Suprapubic skin (tissue), 4 donors: Measurements from ENCODE around the gene SEMA6C. TPM values are rescaled to one million over a fixed set of nuclear protein-coding genes. Genes with fewer than 3 reads are reported as not detected.

Experiments
- DNase-seq, 2 donors: peaks; one replicate each; pipeline ENCODE4 v3.0.0-alpha.2; 2019; ENCODE audit warnings: low spot score in 2 of 2
- H3K27ac ChIP-seq: fragments of 200-600 bp; sonication (generic); one replicate; pipeline ENCODE4 v1.5.1; 2019
- H3K27me3 ChIP-seq: fragments of 200-600 bp; sonication (generic); one replicate; pipeline ENCODE4 v1.5.1; 2019
- H3K36me3 ChIP-seq: fragments of 200-600 bp; sonication (generic); one replicate; pipeline ENCODE4 v1.5.1; 2019
- H3K4me1 ChIP-seq: fragments of 200-600 bp; sonication (generic); one replicate; pipeline ENCODE4 v1.5.1; 2019
- H3K4me3 ChIP-seq: fragments of 200-600 bp; sonication (generic); one replicate; pipeline ENCODE4 v1.5.1; 2019; ENCODE audit warnings: mild to moderate bottlenecking
- H3K9me3 ChIP-seq: fragments of 200-600 bp; sonication (generic); one replicate; pipeline ENCODE4 v1.5.1; 2019
- CTCF ChIP-seq, 2 donors: fragments of 200-600 bp in 1 of 2; fragments of 450-650 bp in 1 of 2; sonication (generic) in 1 of 2; IDR thresholded peaks; one replicate each; pipeline ENCODE4 v1.5.1; 2016 to 2019; ENCODE audit warnings: antibody characterized with exemption in 2 of 2, mild to moderate bottlenecking in 1 of 2, moderate library complexity in 1 of 2
- EP300 ChIP-seq: sonication (generic); formaldehyde crosslinking; IDR thresholded peaks from one replicate; pipeline ENCODE4 v1.6.1; 2017; ENCODE audit warnings: antibody characterized with exemption
- POLR2A ChIP-seq, 2 donors: fragments of 450-650 bp; IDR thresholded peaks; one replicate each; pipeline ENCODE4 v1.6.1; 2017; ENCODE audit warnings: antibody characterized with exemption in 2 of 2, mild to moderate bottlenecking in 2 of 2, moderate library complexity in 2 of 2
- POLR2AphosphoS5 ChIP-seq, 3 donors: sonication (generic); formaldehyde crosslinking; IDR thresholded peaks; one replicate each; pipeline ENCODE4 v1.6.1; 2017; ENCODE audit warnings: antibody characterized with exemption in 3 of 3
- WGBS: methylation state at CpG from one replicate; pipeline ENCODE4 v1.1.5; 2018; 5-methylcytosine and 5-hydroxymethylcytosine counted together
- total RNA-seq, 4 donors: library from RNA; depleted of rRNA; stranded (reverse); fragments of >200 nt; gene quantifications; one replicate each; pipeline ENCODE4 v1.1.0, GENCODE V29; 2016

Gene SEMA6C
- total RNA-seq, 4 donors from 2014 or later: 5.5 to 19.0 (median 14.9) TPM

- Histone ChIP-seq H3K27me3 (no peaks in the 10 kb centered on the region), H3K4me3 (no peak overlapping the region), H3K9me3 (no peaks in the 10 kb centered on the region), H3K36me3 (peaks cover 14% of the 10 kb centered on the region), H3K4me1 (no peaks in the 10 kb centered on the region), H3K27ac (no peak overlapping the region)
- 82% methylated on average over 5 of the region's 5 CpGs for WGBS
- peak; percentile 13 to 35 for DNase-seq
- TF ChIP-seq EP300: no peak
- TF ChIP-seq POLR2A (IDR thresholded peaks at IDR 0.05): no peak
- TF ChIP-seq POLR2AphosphoS5 (IDR thresholded peaks at IDR 0.05): no peak
- no peak for TF ChIP-seq CTCF (IDR thresholded peaks at IDR 0.05)
Observed at GRCh38 chr1:151124763-151125403, 21.5 kb downstream of the SEMA6C start.

GRCh38 chr1:151113877-151114276 lies 32.6 kb downstream of the SEMA6C start:
- H3K4me3 ChIP-seq: no peak overlapping the region
- H3K4me1 ChIP-seq: no peaks in the 10 kb centered on the region
- H3K9me3 ChIP-seq: no peaks in the 10 kb centered on the region
- no peak for TF ChIP-seq POLR2AphosphoS5 (IDR thresholded peaks at IDR 0.05)
- no peak for TF ChIP-seq EP300
- TF ChIP-seq CTCF (IDR thresholded peaks at IDR 0.05): no peak
- no peak for TF ChIP-seq POLR2A (IDR thresholded peaks at IDR 0.05)
- H3K27me3 ChIP-seq: no peaks in the 10 kb centered on the region
- H3K27ac ChIP-seq: no peak overlapping the region
- no peak for DNase-seq
- 98% methylated on average over 5 of the region's 5 CpGs for WGBS
- H3K36me3 ChIP-seq: peaks cover 46% of the 10 kb centered on the region

GRCh38 chr1:151108331-151108730 lies 38.1 kb downstream of the SEMA6C start:
- peak in 1 of 2 donors; percentile 15 for DNase-seq
- no peaks in the 10 kb centered on the region for H3K9me3 ChIP-seq
- H3K4me1 ChIP-seq: no peaks in the 10 kb centered on the region
- TF ChIP-seq CTCF (IDR thresholded peaks at IDR 0.05): no peak
- TF ChIP-seq POLR2AphosphoS5 (IDR thresholded peaks at IDR 0.05): no peak
- no peak for TF ChIP-seq EP300
- TF ChIP-seq POLR2A (IDR thresholded peaks at IDR 0.05): no peak
- no peak overlapping the region for H3K4me3 ChIP-seq
- no peak overlapping the region for H3K27ac ChIP-seq
- H3K36me3 ChIP-seq: peaks cover 41% of the 10 kb centered on the region
- no peaks in the 10 kb centered on the region for H3K27me3 ChIP-seq
- WGBS: 92% methylated on average over 5 of the region's 5 CpGs

GRCh38 chr1:151106894-151107293 lies 39.5 kb downstream of the SEMA6C start:
- 52% methylated on average over 2 of the region's 2 CpGs for WGBS
- TF ChIP-seq POLR2AphosphoS5 (IDR thresholded peaks at IDR 0.05) (no peak), EP300 (no peak), CTCF (IDR thresholded peaks at IDR 0.05) (no peak), POLR2A (IDR thresholded peaks at IDR 0.05) (no peak)
- DNase-seq: no peak
- H3K4me1 ChIP-seq: no peaks in the 10 kb centered on the region
- H3K36me3 ChIP-seq: peaks cover 45% of the 10 kb centered on the region
- H3K4me3 ChIP-seq: no peak overlapping the region
- H3K27ac ChIP-seq: no peak overlapping the region
- H3K27me3 ChIP-seq: no peaks in the 10 kb centered on the region
- H3K9me3 ChIP-seq: no peaks in the 10 kb centered on the region

- no peaks in the 10 kb centered on the region for H3K27me3 ChIP-seq
- no peak for DNase-seq
- H3K27ac ChIP-seq: no peak overlapping the region
- H3K4me3 ChIP-seq: no peak overlapping the region
- peaks cover 41% of the 10 kb centered on the region for H3K36me3 ChIP-seq
- no peaks in the 10 kb centered on the region for H3K9me3 ChIP-seq
- no peaks in the 10 kb centered on the region for H3K4me1 ChIP-seq
- TF ChIP-seq EP300 (no peak), POLR2AphosphoS5 (IDR thresholded peaks at IDR 0.05) (no peak), POLR2A (IDR thresholded peaks at IDR 0.05) (no peak), CTCF (IDR thresholded peaks at IDR 0.05) (no peak)
Observed at GRCh38 chr1:151104630-151105029, 41.8 kb downstream of the SEMA6C start.
